H1 (cell line): ENCODE measurements around the gene IRS1. TPM values are rescaled to one million over a fixed set of nuclear protein-coding genes. Genes with fewer than 3 reads are reported as not detected.

Source experiments
- CTCF ChIA-PET: fragments of 300-600 bp; sonication (Branson Sonifier 250); formaldehyde crosslinking; loops from one replicate; lab custom pipeline; 2021; ENCODE audit not compliant: partially characterized antibody; lab: Charles Lee
- POLR2A ChIA-PET: fragments of 300-600 bp; sonication (Branson Sonifier 250); formaldehyde crosslinking; loops from one replicate; lab custom pipeline; 2021; ENCODE audit warnings: inconsistent platforms; ENCODE audit not compliant: partially characterized antibody; lab: Charles Lee
- DNase-seq, 2 experiments: peaks; one replicate each; pipeline versions ENCODE4 v3.0.0 to v3.0.0-alpha.2; 2010 to 2022; ENCODE audit warnings: low spot score in 2 of 2, low read depth in 1 of 2, mixed read lengths in 1 of 2
- FAIRE-seq: peaks from 2 replicates; lab custom pipeline; 2011; peaks lifted over from hg19 to GRCh38; lab: Jason Lieb, UNC
- H2AFZ ChIP-seq: 2 replicates; pipeline ENCODE4 v1.8.1; 2012; ENCODE audit warnings: low read length, inconsistent platforms
- H2AK5ac ChIP-seq: 2 replicates; pipeline ENCODE4 v1.6.1; 2013; ENCODE audit warnings: low read depth, low read length
- H2BK120ac ChIP-seq: replicated peaks from 2 replicates; pipeline ENCODE3; 2013; ENCODE audit warnings: low read depth, low read length, inconsistent platforms
- H2BK12ac ChIP-seq: 2 replicates; pipeline ENCODE4 v1.6.1; 2013; ENCODE audit warnings: low read depth, low read length
- H2BK15ac ChIP-seq: 2 replicates; pipeline ENCODE4 v1.6.1; 2013; ENCODE audit warnings: low read length
- H2BK20ac ChIP-seq: 2 replicates; pipeline ENCODE4 v1.6.1; 2013; ENCODE audit warnings: low read length
- H2BK5ac ChIP-seq: 2 replicates; pipeline ENCODE4 v1.6.1; 2013; ENCODE audit warnings: low read depth, low read length
- H3K14ac ChIP-seq: 2 replicates; pipeline ENCODE4 v1.6.1; 2013; ENCODE audit warnings: inconsistent platforms; ENCODE audit not compliant: insufficient read length
- H3K18ac ChIP-seq: 2 replicates; pipeline ENCODE4 v1.6.1; 2013; ENCODE audit warnings: low read length; ENCODE audit errors: extremely low read depth
- H3K23ac ChIP-seq: 2 replicates; pipeline ENCODE4 v1.6.1; 2013; ENCODE audit warnings: inconsistent platforms; ENCODE audit not compliant: insufficient read length
- H3K23me2 ChIP-seq: 2 replicates; pipeline ENCODE4 v1.6.1; 2013; ENCODE audit warnings: low read depth, low read length
- H3K27ac ChIP-seq: 2 replicates; pipeline ENCODE4 v1.6.1; 2011; ENCODE audit warnings: low read depth, low read length, inconsistent platforms
- H3K27me3 ChIP-seq, 4 experiments: replicated peaks in 1 of 4; 1 replicate in 1 of 4; 2 replicates in 3 of 4; pipeline versions ENCODE4 v1.6.1 to v1.8.1; 2011 to 2013; ENCODE audit warnings: low read length in 3 of 4, mild to moderate bottlenecking in 3 of 4, inconsistent platforms in 2 of 4, mixed read lengths in 2 of 4, moderate library complexity in 1 of 4; ENCODE audit not compliant: control insufficient read depth in 3 of 4, insufficient read depth in 3 of 4; ENCODE audit errors: extremely low read depth in 1 of 4
- H3K36me3 ChIP-seq, 4 experiments: 2 replicates each; pipeline versions ENCODE4 v1.6.1 to v1.8.1; 2011 to 2013; ENCODE audit warnings: mild to moderate bottlenecking in 4 of 4, low read length in 3 of 4, moderate library complexity in 2 of 4, control low read depth in 1 of 4, inconsistent platforms in 1 of 4; ENCODE audit not compliant: insufficient read depth in 4 of 4, control insufficient read depth in 2 of 4
- H3K4ac ChIP-seq: replicated peaks from 2 replicates; pipeline ENCODE3; 2013; ENCODE audit warnings: low read length, low read depth, mixed read lengths, inconsistent platforms; ENCODE audit not compliant: insufficient read length
- H3K4me1 ChIP-seq, 4 experiments: replicated peaks in 1 of 4; 1 replicate in 1 of 4; 2 replicates in 3 of 4; pipeline versions ENCODE4 v1.6.1 to v1.8.1; 2011 to 2013; ENCODE audit warnings: low read length in 3 of 4, inconsistent platforms in 2 of 4, mixed read lengths in 1 of 4; ENCODE audit not compliant: insufficient read depth in 4 of 4, control insufficient read depth in 3 of 4
- H3K4me2 ChIP-seq, 2 experiments: 2 replicates each; pipeline versions ENCODE4 v1.6.1 to v1.8.1; 2011 to 2013; ENCODE audit warnings: low read depth in 2 of 2, low read length in 2 of 2, control low read depth in 1 of 2, inconsistent platforms in 1 of 2, mild to moderate bottlenecking in 1 of 2; ENCODE audit not compliant: insufficient read depth in 1 of 2
- H3K4me3 ChIP-seq, 4 experiments: fragments of 200-600, 300-600 bp in 1 of 4; sonication (generic), shearing (Covaris generic), sonication (Bioruptor Twin) in 1 of 4; 2 replicates each; pipeline versions ENCODE4 v1.5.1 to v1.8.1; 2011 to 2016; ENCODE audit warnings: low read length in 4 of 4, low read depth in 3 of 4, control low read depth in 2 of 4, inconsistent platforms in 2 of 4, mild to moderate bottlenecking in 2 of 4, mixed read lengths in 1 of 4, moderate library complexity in 1 of 4; ENCODE audit not compliant: insufficient read depth in 2 of 4; ENCODE audit errors: extremely low read depth in 1 of 4
- H3K56ac ChIP-seq: replicated peaks from 2 replicates; pipeline ENCODE3; 2013; ENCODE audit warnings: low read depth, mild to moderate bottlenecking, mixed read lengths, low read length, inconsistent platforms; ENCODE audit not compliant: insufficient read length
- H3K79me1 ChIP-seq: 2 replicates; pipeline ENCODE4 v1.6.1; 2013; ENCODE audit warnings: low read depth, low read length, control low read depth
- H3K79me2 ChIP-seq, 2 experiments: 2 replicates each; pipeline versions ENCODE4 v1.6.1 to v1.8.1; 2012 to 2013; ENCODE audit warnings: low read length in 2 of 2, mild to moderate bottlenecking in 2 of 2, inconsistent platforms in 1 of 2; ENCODE audit not compliant: insufficient read depth in 2 of 2, control insufficient read depth in 1 of 2
- H3K9ac ChIP-seq, 4 experiments: replicated peaks in 1 of 4; 1 replicate in 1 of 4; 2 replicates in 3 of 4; pipeline versions ENCODE4 v1.6.1 to v1.8.1; 2011 to 2013; ENCODE audit warnings: low read depth in 3 of 4, low read length in 3 of 4, control low read depth in 2 of 4, mild to moderate bottlenecking in 2 of 4, moderate library complexity in 2 of 4, inconsistent platforms in 1 of 4; ENCODE audit errors: extremely low read depth in 1 of 4
- H3K9me3 ChIP-seq, 2 experiments: 2 replicates each; pipeline versions ENCODE4 v1.6.1 to v1.8.1; 2012 to 2013; ENCODE audit warnings: mild to moderate bottlenecking in 2 of 2, moderate library complexity in 2 of 2, control low read depth in 1 of 2, inconsistent platforms in 1 of 2, low read depth in 1 of 2, low read length in 1 of 2, mixed read lengths in 1 of 2; ENCODE audit not compliant: insufficient read depth in 2 of 2
- H4K20me1 ChIP-seq, 2 experiments: replicated peaks in 1 of 2; 2 replicates each; pipeline versions ENCODE3 to v1.8.1; 2011 to 2013; ENCODE audit warnings: inconsistent platforms in 2 of 2, low read length in 2 of 2, mild to moderate bottlenecking in 1 of 2; ENCODE audit not compliant: insufficient read depth in 2 of 2, control insufficient read depth in 1 of 2
- H4K5ac ChIP-seq: 2 replicates; pipeline ENCODE4 v1.6.1; 2013; ENCODE audit warnings: low read length, low read depth, mixed read lengths, inconsistent platforms; ENCODE audit not compliant: insufficient read length
- H4K8ac ChIP-seq: 2 replicates; pipeline ENCODE4 v1.8.0; 2013; ENCODE audit warnings: mild to moderate bottlenecking, moderate library complexity, low read length, inconsistent platforms; ENCODE audit not compliant: insufficient read depth; ENCODE audit errors: extremely low read depth
- H4K91ac ChIP-seq: replicated peaks from 2 replicates; pipeline ENCODE3; 2013; ENCODE audit warnings: low read length, mixed read lengths, inconsistent platforms; ENCODE audit not compliant: insufficient read length
- ATF3 ChIP-seq: IDR thresholded peaks from 2 replicates; pipeline ENCODE4 v1.6.1; 2011; ENCODE audit warnings: low read depth, mild to moderate bottlenecking, low read length; ENCODE audit not compliant: insufficient read depth
- CBX5 ChIP-seq: fragments of 300-800, 300-1000 bp; sonication (generic); IDR thresholded peaks from 2 replicates; pipeline ENCODE4 v1.7.1; 2016; ENCODE audit warnings: antibody characterized with exemption, low read length, low read depth
- CHD1 ChIP-seq: IDR thresholded peaks from 2 replicates; pipeline ENCODE4 v1.6.1; 2012; ENCODE audit warnings: low read depth, low read length, improper control_type of control experiment
- FOSL1 ChIP-seq: IDR thresholded peaks from 2 replicates; pipeline ENCODE4 v1.6.1; 2011; ENCODE audit warnings: mild to moderate bottlenecking, low read depth, low read length, moderate library complexity; ENCODE audit not compliant: insufficient read depth
- GABPA ChIP-seq: IDR thresholded peaks from 2 replicates; pipeline ENCODE4 v1.6.1; 2011; ENCODE audit warnings: mild to moderate bottlenecking, low read length, moderate library complexity, borderline replicate concordance; ENCODE audit not compliant: insufficient read depth
- HDAC6 ChIP-seq: IDR thresholded peaks from one replicate; pipeline ENCODE4 v1.7.1; 2012; ENCODE audit warnings: low read depth, mild to moderate bottlenecking, inconsistent platforms, low read length, moderate library complexity
- KDM1A ChIP-seq: fragments of 200-600, 300-600 bp; sonication (generic); IDR thresholded peaks from 2 replicates; pipeline ENCODE4 v1.7.1; 2016; ENCODE audit warnings: mild to moderate bottlenecking, low read length, borderline replicate concordance
- MAFK ChIP-seq: IDR thresholded peaks from 2 replicates; pipeline ENCODE4 v1.6.1; 2012; ENCODE audit warnings: low read depth, mild to moderate bottlenecking, improper control_type of control experiment, low read length
- RNF2 ChIP-seq: fragments of 200-900, 300-1000 bp; sonication (generic); IDR thresholded peaks from 2 replicates; pipeline ENCODE4 v1.7.1; 2016; ENCODE audit warnings: borderline replicate concordance, low read depth, mild to moderate bottlenecking, antibody characterized with exemption, low read length; ENCODE audit not compliant: poor library complexity, severe bottlenecking; ENCODE audit errors: missing control alignments
- SIN3A ChIP-seq, 2 experiments: IDR thresholded peaks in 1 of 2; conservative IDR thresholded peaks in 1 of 2; 2 replicates each; pipeline ENCODE4 v1.6.1; 2011 to 2012; ENCODE audit warnings: low read length in 2 of 2, improper control_type of control experiment in 1 of 2, low read depth in 1 of 2, mild to moderate bottlenecking in 1 of 2
- WGBS, 2 experiments: shearing (Covaris generic) in 1 of 2; methylation state at CpG; one replicate each; pipeline versions ENCODE4 v1.1.6 to v1.1.7; 2013 to 2015; ENCODE audit warnings: low lambda C conversion rate in 2 of 2, mixed read lengths in 2 of 2, inconsistent platforms in 1 of 2, low coverage in 1 of 2, missing lambda C conversion rate in 1 of 2; ENCODE audit not compliant: insufficient replicate concordance in 2 of 2, insufficient coverage in 1 of 2, insufficient read length in 1 of 2; ENCODE audit errors: extremely low coverage in 1 of 2, missing lambda C conversion rate in 1 of 2; 5-methylcytosine and 5-hydroxymethylcytosine counted together
- polyA plus RNA-seq, 7 experiments: library from polyadenylated mRNA; depleted of rRNA in 3 of 7; stranded (reverse) in 5 of 7; unstranded in 2 of 7; fragments of >200 nt in 5 of 7; fragments of 200-250 nt in 2 of 7; gene quantifications; 1 replicate in 5 of 7; 2 replicates in 1 of 7; 4 replicates in 1 of 7; pipeline versions ENCODE4 v1.2.1 to v1.2.3, GENCODE V29; 2011 to 2013; ENCODE audit warnings: missing spikeins in 2 of 7, mixed read lengths in 2 of 7
- total RNA-seq: library from RNA; stranded (reverse); fragmentation: NEBNext Ultra II Directional; extraction: Animal tissue kit (Norgen Biotek cat#: 25700); gene quantifications from 2 replicates; pipeline ENCODE4 v1.2.1, GENCODE V29; 2021

Gene IRS1
- total and polyA plus RNA-seq, 2 of the 8 experiments (the other 6 are each of a cell fraction or from before 2014, with no cell fraction given), result 9.1 to 26.9 TPM

DNA sequence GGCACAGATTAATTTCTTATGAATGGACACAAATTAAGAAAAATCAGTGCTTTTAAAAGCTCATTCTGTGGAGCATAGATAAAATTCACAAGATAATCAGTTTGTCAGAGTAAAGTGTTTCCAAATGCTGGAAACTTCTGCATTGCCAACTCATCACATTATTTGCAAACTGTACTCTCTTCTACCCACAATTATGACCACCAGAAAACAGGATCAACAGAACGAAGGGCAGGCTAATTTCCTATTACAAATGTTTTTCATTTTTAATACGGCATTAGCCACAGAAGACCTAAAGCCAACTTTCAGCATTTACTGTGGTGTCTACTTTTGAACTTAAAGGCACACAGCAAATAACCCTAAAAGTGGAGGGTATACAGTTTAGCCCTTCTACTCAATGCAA is 6.0 kb downstream of the IRS1 start:
- ChIA-PET CTCF (interaction anchor here (1.6 kb wide), 1 partner anchor 141 kb away, joined by 3 read pairs; no protein-coding TSS in a partner anchor), POLR2A (interaction anchor here (1.6 kb wide), 1 partner anchor 42 kb away, joined by 4 read pairs; the partner anchor contains the start of gene RHBDD1)
- Histone ChIP-seq H2BK15ac (no peak overlapping the region), H4K8ac (no peak overlapping the region), H3K14ac (no peak overlapping the region), H2BK12ac (no peak overlapping the region), H3K27me3 (no peaks in the 10 kb centered on the region), H4K20me1 (peaks cover 6 to 15% of the 10 kb centered on the region in 2 experiments), H3K79me1 (0 out of 2 replicates have a peak, but pooled peaks cover 3% of the 10 kb centered on the region), H2BK120ac (no peak overlapping the region), H4K91ac (no peak overlapping the region), H3K79me2 (peaks cover 0 to 80% of the 10 kb centered on the region in 2 experiments), H3K4ac (no peak overlapping the region), H2BK5ac (no peak overlapping the region), H4K5ac (no peak overlapping the region), H2BK20ac (no peak overlapping the region), H3K23ac (no peak overlapping the region), H3K23me2 (peaks cover 12% of the 10 kb centered on the region; the same call in 1 of the 2 replicates), H3K4me2 (peak overlapping the region; percentile 58 to 95), H3K27ac (no peak overlapping the region), H2AFZ (no peak overlapping the region), H3K18ac (no peak overlapping the region), H3K4me1 (peaks cover 10 to 31% (median 22%) of the 10 kb centered on the region in 4 experiments), H3K9me3 (peaks cover 0 to 3% of the 10 kb centered on the region in 2 experiments; a peak in 1 of 4 replicates), H3K56ac (no peak overlapping the region), H3K36me3 (peaks cover 0 to 30% (median 9%) of the 10 kb centered on the region in 4 experiments; a peak in 4 of 8 replicates), H2AK5ac (no peak overlapping the region), H3K4me3 (peak overlapping the region in 2 of 4 experiments; percentile 7 to 59; a peak in 3 of 8 replicates), H3K9ac (no peak overlapping the region)
- FAIRE-seq (no peak), DNase-seq (no peak)
- no peak for TF ChIP-seq ATF3
- no peak for TF ChIP-seq CBX5
- no peak for TF ChIP-seq CHD1
- no peak for TF ChIP-seq MAFK
- TF ChIP-seq RNF2, result no peak
- no peak for TF ChIP-seq KDM1A
- TF ChIP-seq FOSL1, result no peak
- TF ChIP-seq GABPA, result no peak
- no peak for TF ChIP-seq HDAC6
- TF ChIP-seq SIN3A (conservative IDR thresholded peaks at IDR 0.05 in 1 of 2, IDR thresholded peaks at IDR 0.05 in 1 of 2; ENCODE audit: low read depth in 1 of 2, low read length in 2 of 2), result no peak
- 93% methylated on average over 2 of the region's 2 CpGs; no CpG with 5 or more reads in 1 of the 2 experiments for WGBS, 2 experiments
